ENCODE measurements around the gene GADL1. TPM values are rescaled to one million over a fixed set of nuclear protein-coding genes. Genes with fewer than 3 reads are reported as not detected.

GADL1 gene
- total RNA-seq, 1 donor from 2014 or later = not detected

DNA sequence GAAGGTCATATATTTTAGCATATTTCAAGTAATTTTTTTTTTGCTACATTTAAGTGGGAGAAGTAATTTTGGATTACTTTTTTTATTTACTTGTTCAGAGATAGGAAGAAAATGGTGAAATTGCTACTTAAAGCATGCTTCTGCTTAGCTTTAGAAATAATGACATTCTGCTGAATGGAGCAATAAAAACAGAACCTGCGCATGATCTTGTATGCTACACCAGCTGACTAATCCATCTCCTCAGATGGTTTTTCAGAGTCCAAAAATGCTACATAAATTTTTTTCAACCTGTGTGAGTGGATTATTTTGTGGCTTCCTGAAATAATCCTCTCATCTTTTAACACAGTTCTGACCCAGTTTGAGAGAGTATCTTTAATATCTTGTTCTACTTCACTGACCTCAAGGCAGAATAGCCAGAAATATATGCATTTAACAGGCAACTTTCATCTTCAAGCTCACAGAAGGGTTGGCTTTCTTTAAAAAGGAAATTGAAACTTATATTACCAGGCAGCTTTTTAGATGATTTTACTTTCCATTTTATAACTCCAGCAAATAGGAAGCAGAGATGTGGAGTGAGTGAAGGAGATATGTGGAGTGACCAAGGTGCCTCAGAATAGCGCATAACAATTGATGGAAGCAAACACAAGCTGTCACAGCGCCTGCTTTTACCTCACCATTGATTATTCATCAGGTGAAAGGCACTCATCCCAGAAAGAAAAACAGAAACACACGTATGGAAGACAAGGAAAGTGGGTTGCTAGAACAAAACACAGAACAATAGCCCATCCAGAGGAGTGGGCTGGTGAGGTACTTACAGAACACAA is 151.5 kb downstream of the GADL1 start:
- no peak overlapping the region for H3K27ac ChIP-seq
- intact Hi-C loops (cut with DNase I) = no loop called here
- ATAC-seq = no peak
- H3K4me3 ChIP-seq = no peak overlapping the region
- no peaks in the 10 kb centered on the region for H3K27me3 ChIP-seq (ENCODE audit: low read depth)
- no peak for DNase-seq
- H3K4me1 ChIP-seq = peaks cover 5% of the 10 kb centered on the region
- no peaks in the 10 kb centered on the region for H3K36me3 ChIP-seq
- H3K9me3 ChIP-seq = no peaks in the 10 kb centered on the region
- TF ChIP-seq CTCF (IDR thresholded peaks at IDR 0.05) = no peak

- Histone ChIP-seq H3K27me3 (ENCODE audit: low read depth) (no peaks in the 10 kb centered on the region), H3K9me3 (no peaks in the 10 kb centered on the region), H3K27ac (no peak overlapping the region), H3K36me3 (no peaks in the 10 kb centered on the region), H3K4me3 (no peak overlapping the region), H3K4me1 (no peaks in the 10 kb centered on the region)
- ATAC-seq (no peak), DNase-seq (no peak)
- intact Hi-C loops (cut with DNase I) = no loop called here
- TF ChIP-seq CTCF (IDR thresholded peaks at IDR 0.05) = no peak
These were observed 152.6 kb downstream of the GADL1 start for GRCh38 chr3:30741889-30742288.

DNA sequence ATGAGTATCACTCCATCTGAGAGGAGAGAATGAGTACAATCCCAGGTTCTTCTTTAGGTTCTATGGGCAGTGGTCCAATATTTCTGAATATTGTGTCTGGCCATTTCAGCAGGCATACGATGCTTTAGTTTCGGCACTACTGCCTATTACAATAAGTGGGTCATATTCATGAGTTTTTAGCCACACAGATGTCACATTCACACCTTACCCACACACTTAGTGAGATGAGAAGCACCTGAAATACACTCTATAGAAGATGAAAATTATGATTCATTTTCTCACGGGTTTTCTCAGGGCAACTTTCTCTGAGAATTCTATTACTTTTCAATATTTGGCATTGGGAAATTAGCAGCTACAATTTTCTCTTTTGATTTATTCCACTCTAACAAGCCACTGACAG is 155.9 kb downstream of the GADL1 start:
- intact Hi-C loops (cut with DNase I) = no loop called here
- H3K36me3 ChIP-seq = no peaks in the 10 kb centered on the region
- no peak overlapping the region for H3K27ac ChIP-seq
- TF ChIP-seq CTCF (IDR thresholded peaks at IDR 0.05) = no peak
- no peak overlapping the region for H3K4me3 ChIP-seq
- no peaks in the 10 kb centered on the region for H3K27me3 ChIP-seq (ENCODE audit: low read depth)
- ATAC-seq (no peak), DNase-seq (no peak)
- H3K9me3 ChIP-seq = no peaks in the 10 kb centered on the region
- no peaks in the 10 kb centered on the region for H3K4me1 ChIP-seq

GRCh38 chr3:30737743-30738499 is 156.5 kb downstream of the GADL1 start:
- Histone ChIP-seq H3K27ac (no peak overlapping the region), H3K36me3 (no peaks in the 10 kb centered on the region), H3K27me3 (ENCODE audit: low read depth) (no peaks in the 10 kb centered on the region), H3K9me3 (no peaks in the 10 kb centered on the region), H3K4me1 (no peaks in the 10 kb centered on the region), H3K4me3 (no peak overlapping the region)
- no peak for ATAC-seq
- DNase-seq = no peak
- no peak for TF ChIP-seq CTCF (IDR thresholded peaks at IDR 0.05)
- intact Hi-C loops (cut with DNase I) = no loop called here

DNA sequence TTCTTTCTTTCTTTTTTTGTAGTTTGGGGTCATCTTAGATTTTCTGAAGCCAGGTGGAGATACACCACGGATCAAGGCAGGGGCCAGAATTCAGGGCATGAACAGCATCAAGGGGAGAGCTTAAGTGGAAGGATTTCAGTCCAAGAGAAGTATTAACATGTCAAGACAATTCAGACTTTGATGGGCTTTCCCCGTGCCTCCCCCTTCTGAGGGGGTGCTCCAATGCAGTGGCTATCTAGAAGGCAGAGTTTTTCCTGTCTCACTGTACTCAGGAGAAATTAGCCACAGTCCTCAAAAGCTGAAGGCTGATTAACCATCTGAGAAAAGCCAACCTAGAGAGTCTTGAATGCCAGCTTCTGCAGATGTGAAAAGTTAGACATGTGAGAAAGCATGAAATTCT is 160.8 kb downstream of the GADL1 start:
- H3K36me3 ChIP-seq = no peaks in the 10 kb centered on the region
- no peaks in the 10 kb centered on the region for H3K4me1 ChIP-seq
- no peak overlapping the region for H3K4me3 ChIP-seq
- ATAC-seq (no peak), DNase-seq (no peak)
- H3K27me3 ChIP-seq (ENCODE audit: low read depth) = no peaks in the 10 kb centered on the region
- no peak for TF ChIP-seq CTCF (IDR thresholded peaks at IDR 0.05)
- H3K9me3 ChIP-seq = no peaks in the 10 kb centered on the region
- intact Hi-C loops (cut with DNase I) = no loop called here
- no peak overlapping the region for H3K27ac ChIP-seq
